SK-N-SH (cell line): ENCODE measurements around the gene MOSPD2.

Source experiments
- CTCF ChIP-seq: fragments of 200-600 bp; sonication (generic); IDR thresholded peaks from 2 replicates; pipeline ENCODE4 v1.6.1; 2017; ENCODE audit warnings: antibody characterized with exemption, mild to moderate bottlenecking, moderate library complexity
- ELF1 ChIP-seq: IDR thresholded peaks from 2 replicates; pipeline ENCODE4 v1.4.0; 2012
- EP300 ChIP-seq, 2 experiments: IDR thresholded peaks; 2 replicates each; pipeline versions ENCODE4 v1.4.0 to v1.6.1; 2012; ENCODE audit warnings: borderline replicate concordance in 1 of 2, low read depth in 1 of 2, low read length in 1 of 2
- EZH2phosphoT487 ChIP-seq: fragments of 200-600 bp; sonication (generic); IDR thresholded peaks from 2 replicates; pipeline ENCODE4 v1.6.1; 2017; ENCODE audit warnings: low read depth, mixed run types, mild to moderate bottlenecking, antibody characterized with exemption, moderate library complexity, borderline replicate concordance
- FOXJ3 ChIP-seq: sonication (generic); formaldehyde crosslinking; IDR thresholded peaks from 2 replicates; pipeline ENCODE4 v1.5.1; 2020; ENCODE audit warnings: mild to moderate bottlenecking, missing genetic modification reagents
- FOXM1 ChIP-seq: IDR thresholded peaks from 2 replicates; pipeline ENCODE4 v1.4.0; 2012; ENCODE audit warnings: low read depth, mild to moderate bottlenecking
- JUND ChIP-seq: IDR thresholded peaks from 2 replicates; pipeline ENCODE4 v1.4.0; 2012
- RAD21 ChIP-seq: IDR thresholded peaks from 2 replicates; pipeline ENCODE4 v1.6.1; 2012; ENCODE audit warnings: mild to moderate bottlenecking, low read length
- RCOR1 ChIP-seq: fragments of 150-350 bp; IDR thresholded peaks from 2 replicates; pipeline ENCODE4 v1.6.1; 2017; ENCODE audit warnings: antibody characterized with exemption, low read length
- RXRA ChIP-seq: IDR thresholded peaks from 2 replicates; pipeline ENCODE4 v1.4.0; 2012; ENCODE audit warnings: low read depth, mild to moderate bottlenecking, borderline replicate concordance
- TAF1 ChIP-seq: IDR thresholded peaks from 2 replicates; pipeline ENCODE4 v1.6.1; 2012; ENCODE audit warnings: low read depth, mild to moderate bottlenecking, low read length, moderate library complexity, borderline replicate concordance
- USF2 ChIP-seq: fragments of 150-350 bp; IDR thresholded peaks from 2 replicates; pipeline ENCODE4 v1.6.1; 2017; ENCODE audit warnings: antibody characterized with exemption, low read length, low read depth, borderline replicate concordance
- TF ChIP-seq, protein P1 (sequence below): IDR thresholded peaks from 2 replicates; pipeline ENCODE4 v1.6.1; 2012; ENCODE audit warnings: mild to moderate bottlenecking, low read depth, low read length, moderate library complexity

DNA sequence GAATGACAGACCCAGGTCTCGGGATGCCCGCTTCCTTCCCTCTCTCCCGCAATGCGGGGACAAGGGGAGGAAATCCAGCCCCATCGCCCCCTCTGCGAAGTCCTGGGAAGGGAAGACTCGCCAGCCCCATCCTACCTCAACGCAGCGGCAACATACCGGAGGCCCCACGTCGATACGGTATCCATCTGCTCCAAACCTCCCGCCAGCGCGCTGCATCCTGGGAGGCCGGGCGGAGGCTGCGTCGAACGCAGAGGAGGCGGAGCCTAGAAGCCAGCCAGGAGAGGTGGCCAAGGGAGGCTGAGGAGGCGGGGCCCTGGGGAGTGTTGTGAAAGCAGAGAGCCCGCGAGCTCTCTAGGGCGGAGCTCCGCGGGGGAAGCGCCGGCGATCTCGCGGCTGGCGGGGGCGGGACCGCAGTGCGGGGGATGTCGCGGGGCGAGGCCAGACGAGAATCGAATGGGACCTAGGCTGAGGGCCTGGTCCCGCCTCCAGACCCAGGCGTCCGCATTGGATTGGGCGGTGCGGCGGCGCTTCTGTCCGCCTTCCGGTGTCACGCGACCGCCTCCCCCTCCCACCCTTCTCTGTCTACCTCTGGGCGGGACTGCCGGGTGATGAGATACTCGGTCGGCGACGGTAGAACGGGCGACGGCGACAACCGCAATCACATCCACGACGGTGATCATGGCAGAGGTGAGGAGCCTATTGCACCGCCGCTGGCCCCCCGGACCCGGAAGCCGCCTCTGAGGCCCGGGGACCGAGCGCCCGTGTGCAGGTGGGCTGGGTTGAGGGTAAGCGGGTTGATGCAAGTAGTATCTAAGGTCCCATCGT, at the start of gene MOSPD2, which contains the start of gene FANCB:
- TF ChIP-seq EZH2phosphoT487 (no peak), USF2 (no peak), CTCF (no peak), FOXM1 (no peak), FOXJ3 (CRISPR knock-in tag) (no peak), TAF1 (no peak; the same call in 1 of the 2 replicates), RAD21 (no peak), JUND (no peak), RXRA (no peak), EP300 (IDR thresholded peaks at IDR 0.05; ENCODE audit: borderline replicate concordance in 1 of 2, low read depth in 1 of 2, low read length in 1 of 2) (no peak), ELF1 (peak; percentile 41), RCOR1 (no peak)
- TF ChIP-seq, protein P1, sequence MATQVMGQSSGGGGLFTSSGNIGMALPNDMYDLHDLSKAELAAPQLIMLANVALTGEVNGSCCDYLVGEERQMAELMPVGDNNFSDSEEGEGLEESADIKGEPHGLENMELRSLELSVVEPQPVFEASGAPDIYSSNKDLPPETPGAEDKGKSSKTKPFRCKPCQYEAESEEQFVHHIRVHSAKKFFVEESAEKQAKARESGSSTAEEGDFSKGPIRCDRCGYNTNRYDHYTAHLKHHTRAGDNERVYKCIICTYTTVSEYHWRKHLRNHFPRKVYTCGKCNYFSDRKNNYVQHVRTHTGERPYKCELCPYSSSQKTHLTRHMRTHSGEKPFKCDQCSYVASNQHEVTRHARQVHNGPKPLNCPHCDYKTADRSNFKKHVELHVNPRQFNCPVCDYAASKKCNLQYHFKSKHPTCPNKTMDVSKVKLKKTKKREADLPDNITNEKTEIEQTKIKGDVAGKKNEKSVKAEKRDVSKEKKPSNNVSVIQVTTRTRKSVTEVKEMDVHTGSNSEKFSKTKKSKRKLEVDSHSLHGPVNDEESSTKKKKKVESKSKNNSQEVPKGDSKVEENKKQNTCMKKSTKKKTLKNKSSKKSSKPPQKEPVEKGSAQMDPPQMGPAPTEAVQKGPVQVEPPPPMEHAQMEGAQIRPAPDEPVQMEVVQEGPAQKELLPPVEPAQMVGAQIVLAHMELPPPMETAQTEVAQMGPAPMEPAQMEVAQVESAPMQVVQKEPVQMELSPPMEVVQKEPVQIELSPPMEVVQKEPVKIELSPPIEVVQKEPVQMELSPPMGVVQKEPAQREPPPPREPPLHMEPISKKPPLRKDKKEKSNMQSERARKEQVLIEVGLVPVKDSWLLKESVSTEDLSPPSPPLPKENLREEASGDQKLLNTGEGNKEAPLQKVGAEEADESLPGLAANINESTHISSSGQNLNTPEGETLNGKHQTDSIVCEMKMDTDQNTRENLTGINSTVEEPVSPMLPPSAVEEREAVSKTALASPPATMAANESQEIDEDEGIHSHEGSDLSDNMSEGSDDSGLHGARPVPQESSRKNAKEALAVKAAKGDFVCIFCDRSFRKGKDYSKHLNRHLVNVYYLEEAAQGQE, result no peak
